Fibroblast of the aortic adventitia (primary cell): ENCODE data around the gene AQP5. TPM values are rescaled to one million over a fixed set of nuclear protein-coding genes. Genes with fewer than 3 reads are reported as not detected.

Experiments used
- DNase-seq: peaks from one replicate; pipeline ENCODE4 v3.0.0-alpha.2; 2010; ENCODE audit warnings: low read depth
- H3K4me3 ChIP-seq: 2 replicates; pipeline ENCODE4 v1.5.1; 2011; ENCODE audit warnings: low read depth, mild to moderate bottlenecking, control low read depth, low read length, moderate library complexity
- total RNA-seq: library from RNA; depleted of rRNA; stranded (reverse); fragments of >200 nt; gene quantifications from 2 replicates; pipeline ENCODE4 v1.2.3, GENCODE V29; 2012; ENCODE audit warnings: low replicate concordance
- TF ChIP-seq, protein P1 (sequence below): IDR thresholded peaks from 2 replicates; pipeline ENCODE4 v1.5.1; 2011; ENCODE audit warnings: mild to moderate bottlenecking, low read length, control low read depth, inconsistent platforms; ENCODE audit not compliant: insufficient read depth

Gene AQP5
- total RNA-seq, 1 donor = 0.72 TPM

- H3K4me3 ChIP-seq = no peak overlapping the region
- TF ChIP-seq, protein P1, sequence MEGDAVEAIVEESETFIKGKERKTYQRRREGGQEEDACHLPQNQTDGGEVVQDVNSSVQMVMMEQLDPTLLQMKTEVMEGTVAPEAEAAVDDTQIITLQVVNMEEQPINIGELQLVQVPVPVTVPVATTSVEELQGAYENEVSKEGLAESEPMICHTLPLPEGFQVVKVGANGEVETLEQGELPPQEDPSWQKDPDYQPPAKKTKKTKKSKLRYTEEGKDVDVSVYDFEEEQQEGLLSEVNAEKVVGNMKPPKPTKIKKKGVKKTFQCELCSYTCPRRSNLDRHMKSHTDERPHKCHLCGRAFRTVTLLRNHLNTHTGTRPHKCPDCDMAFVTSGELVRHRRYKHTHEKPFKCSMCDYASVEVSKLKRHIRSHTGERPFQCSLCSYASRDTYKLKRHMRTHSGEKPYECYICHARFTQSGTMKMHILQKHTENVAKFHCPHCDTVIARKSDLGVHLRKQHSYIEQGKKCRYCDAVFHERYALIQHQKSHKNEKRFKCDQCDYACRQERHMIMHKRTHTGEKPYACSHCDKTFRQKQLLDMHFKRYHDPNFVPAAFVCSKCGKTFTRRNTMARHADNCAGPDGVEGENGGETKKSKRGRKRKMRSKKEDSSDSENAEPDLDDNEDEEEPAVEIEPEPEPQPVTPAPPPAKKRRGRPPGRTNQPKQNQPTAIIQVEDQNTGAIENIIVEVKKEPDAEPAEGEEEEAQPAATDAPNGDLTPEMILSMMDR = no peak
- DNase-seq = no peak
Measured at GRCh38 chr12:49948866-49949845, 12.5 kb upstream of the AQP5 start.

DNA sequence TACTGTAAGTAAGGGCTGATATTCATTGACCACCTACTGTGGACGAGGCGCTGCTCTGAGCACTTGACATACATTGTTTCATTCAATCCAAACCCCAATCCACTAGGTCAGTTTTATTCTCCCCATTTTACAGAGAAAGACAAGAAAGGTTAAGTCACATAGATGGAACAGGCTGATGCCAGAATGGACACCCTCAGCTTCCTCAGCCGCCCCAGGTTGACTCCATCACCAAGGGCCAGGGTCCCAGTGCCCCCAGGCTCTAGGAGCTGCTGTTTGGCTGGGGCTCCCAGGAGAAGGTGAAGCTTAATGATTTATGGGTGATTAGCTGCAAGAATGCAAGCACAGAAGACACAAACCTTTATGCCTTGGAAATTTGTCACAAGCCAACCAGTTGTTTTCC lies 11.8 kb upstream of the AQP5 start:
- no peak for DNase-seq
- TF ChIP-seq, protein P1 = no peak
- H3K4me3 ChIP-seq = no peak overlapping the region

GRCh38 chr12:49950273-49951251 lies 11.1 kb upstream of the AQP5 start, which contains the start of gene AQP2:
Gene AQP2, plus strand, starts transcription at chr12:49950737. Its CDS starts 94 bp downstream, at chr12:49950831.
- no peak for DNase-seq
- no peak within 1 kb of the TSS for H3K4me3 ChIP-seq
- TF ChIP-seq, protein P1 = no peak

- TF ChIP-seq, protein P1 = no peak
- DNase-seq = no peak
- no peak overlapping the region for H3K4me3 ChIP-seq
Measured at GRCh38 chr12:49951411-49952240, 10.0 kb upstream of the AQP5 start.

- no peak for DNase-seq
- no peak overlapping the region for H3K4me3 ChIP-seq
- TF ChIP-seq, protein P1 = no peak
Measured at GRCh38 chr12:49952391-49953055, 9.1 kb upstream of the AQP5 start.

DNA sequence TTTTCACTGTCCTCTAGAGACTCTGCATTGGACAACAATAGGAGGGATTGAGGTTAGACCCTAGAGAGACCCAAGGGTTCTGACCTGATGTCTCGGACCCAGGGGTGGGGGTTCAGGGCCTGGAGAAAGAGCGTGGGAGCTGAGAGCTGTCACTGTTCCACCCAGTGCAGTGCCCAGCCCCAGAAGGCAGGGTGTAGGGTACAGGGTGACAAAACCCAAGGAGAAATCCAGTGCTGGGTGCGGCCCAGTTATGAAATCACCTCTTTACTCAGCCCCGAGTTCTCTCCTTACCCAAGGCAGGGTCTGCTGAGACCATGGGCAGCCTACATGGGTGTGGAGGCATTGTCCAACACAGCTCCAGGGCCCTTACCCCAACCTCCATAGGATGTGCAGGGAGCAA lies 8.5 kb upstream of the AQP5 start:
- H3K4me3 ChIP-seq = no peak overlapping the region
- DNase-seq = no peak
- TF ChIP-seq, protein P1 = no peak
